IMR-90 (cell line): ENCODE data around the gene OCSTAMP.

ENCODE experiments used
- CEBPB ChIP-seq: IDR thresholded peaks from 2 replicates; pipeline ENCODE4 v1.6.1; 2012; ENCODE audit warnings: low read depth, low read length, improper control_type of control experiment
- CHD1 ChIP-seq: IDR thresholded peaks from 2 replicates; pipeline ENCODE4 v1.6.1; 2012; ENCODE audit warnings: low read depth, low read length, improper control_type of control experiment
- CTCF ChIP-seq: conservative IDR thresholded peaks from 2 replicates; pipeline ENCODE4 v1.5.1; 2012; ENCODE audit warnings: mild to moderate bottlenecking, low read depth, low read length, improper control_type of control experiment
- FOS ChIP-seq: fragments of 150-350 bp; IDR thresholded peaks from 2 replicates; pipeline ENCODE4 v1.6.1; 2016; ENCODE audit warnings: low read depth, low read length
- MAFK ChIP-seq: IDR thresholded peaks from 2 replicates; pipeline ENCODE4 v1.6.1; 2012; ENCODE audit warnings: low read depth, low read length, improper control_type of control experiment
- MAZ ChIP-seq: IDR thresholded peaks from 2 replicates; pipeline ENCODE4 v1.6.1; 2012; ENCODE audit warnings: low read depth, mild to moderate bottlenecking, low read length, improper control_type of control experiment, moderate library complexity, borderline replicate concordance
- MXI1 ChIP-seq: IDR thresholded peaks from 2 replicates; pipeline ENCODE4 v1.6.1; 2012; ENCODE audit warnings: low read depth, mild to moderate bottlenecking, low read length, moderate library complexity, borderline replicate concordance
- NFE2L2 ChIP-seq: fragments of 150-350 bp; IDR thresholded peaks from 2 replicates; pipeline ENCODE4 v1.6.1; 2016; ENCODE audit warnings: low read depth, mild to moderate bottlenecking, low read length
- POLR2A ChIP-seq: IDR thresholded peaks from 2 replicates; pipeline ENCODE4 v1.6.1; 2012; ENCODE audit warnings: mild to moderate bottlenecking, low read depth, low read length
- RAD21 ChIP-seq: IDR thresholded peaks from 2 replicates; pipeline ENCODE4 v1.6.1; 2012; ENCODE audit warnings: low read length, improper control_type of control experiment
- RCOR1 ChIP-seq: IDR thresholded peaks from 2 replicates; pipeline ENCODE4 v1.6.1; 2012; ENCODE audit warnings: mild to moderate bottlenecking, low read length, improper control_type of control experiment; ENCODE audit not compliant: insufficient replicate concordance
- RFX5 ChIP-seq: IDR thresholded peaks from 2 replicates; pipeline ENCODE4 v1.8.0; 2012; ENCODE audit warnings: low read depth, mild to moderate bottlenecking, low read length, moderate library complexity
- SMC3 ChIP-seq: fragments of 150-350 bp; IDR thresholded peaks from 2 replicates; pipeline ENCODE4 v1.6.1; 2016; ENCODE audit warnings: low read depth, mild to moderate bottlenecking, antibody characterized with exemption, low read length, moderate library complexity

DNA sequence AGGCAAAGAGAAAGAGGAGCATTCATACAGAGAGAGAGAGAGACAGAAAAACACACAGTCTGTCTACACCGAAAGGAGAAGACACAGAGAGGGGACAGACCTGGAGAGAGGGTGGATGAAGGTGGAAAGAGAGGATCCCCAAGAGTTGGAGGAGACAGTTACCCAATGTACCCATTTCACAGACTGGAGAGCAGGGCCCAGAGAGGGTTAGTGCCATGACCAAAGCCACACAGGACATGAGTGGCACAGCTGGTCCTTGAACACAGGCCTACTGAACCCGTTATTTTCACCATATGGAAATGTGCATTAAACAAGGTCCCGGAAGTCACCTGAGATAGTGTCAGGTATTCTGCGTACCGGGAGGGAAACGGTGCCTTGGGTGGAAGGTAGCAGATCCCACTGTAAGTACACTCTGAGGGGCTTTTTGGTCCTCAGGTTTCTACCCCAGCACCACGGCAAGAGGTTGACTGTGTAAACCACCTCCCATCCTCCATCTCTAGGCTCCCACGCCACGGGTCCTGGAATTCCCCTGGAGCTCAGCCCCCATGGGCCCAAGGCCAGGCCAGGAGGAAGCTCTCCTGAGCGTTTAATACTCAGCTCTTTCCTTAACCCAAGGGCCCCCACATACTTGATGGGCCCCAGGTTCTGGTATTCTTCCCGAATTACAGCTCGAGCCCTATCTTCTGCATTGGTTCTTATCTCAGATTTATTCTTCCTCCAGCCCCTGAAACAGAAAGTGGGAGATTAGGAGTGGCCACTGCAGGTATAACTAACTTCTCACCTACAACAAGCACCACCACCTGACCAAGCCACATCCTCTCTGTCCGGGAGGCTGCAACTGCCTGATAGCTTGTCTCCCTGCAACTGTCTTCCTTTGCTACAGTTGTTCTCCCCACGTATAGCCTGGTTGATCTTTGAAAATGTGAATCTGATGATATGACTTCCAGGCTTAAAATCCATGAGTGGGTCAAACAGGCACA, 38.4 kb upstream of the OCSTAMP start:
- TF ChIP-seq CTCF (no peak), FOS (no peak), RAD21 (no peak), MXI1 (no peak), MAZ (no peak), MAFK (no peak), RCOR1 (no peak), RFX5 (no peak), SMC3 (no peak), POLR2A (no peak), NFE2L2 (no peak), CEBPB (no peak), CHD1 (no peak)
